Activated naive CD8-positive, alpha-beta T cell treated with anti-CD3 and anti-CD28 coated beads, Interleukin-2, amount 10 ng/mL, durations not matched to agents 7 days and 5 days (primary cell): Measurements from ENCODE around the gene KRTAP5-5. TPM values are rescaled to one million over a fixed set of nuclear protein-coding genes. Genes with fewer than 3 reads are reported as not detected.
"Not testable (repeated sequence)": the region's sequence is repeated elsewhere in the genome, so short reads cannot be mapped to it uniquely, and the experiment has no call there.

Source experiments
- ATAC-seq: fragments of 150-1000 bp; cut with Tn5 transposase; one replicate; pipeline ENCODE4 v1.10.0; 2021; ENCODE audit warnings: low read depth, moderate library complexity
- POLR2A ChIA-PET: fragments of 350-600 bp; sonication (Branson Sonifier 250); formaldehyde crosslinking; loops from one replicate; lab custom pipeline; 2021; ENCODE audit warnings: antibody characterized with exemption; lab: Charles Lee
- DNase-seq: peaks from one replicate; pipeline ENCODE4 v3.0.0; 2021
- H3K27ac Mint-ChIP-seq: one replicate; pipeline ENCODE4 v1.8.0; 2022; ENCODE audit warnings: mild to moderate bottlenecking, mixed read lengths
- H3K27me3 Mint-ChIP-seq: one replicate; pipeline ENCODE4 v1.8.0; 2022; ENCODE audit warnings: mild to moderate bottlenecking, moderate library complexity, mixed read lengths
- H3K36me3 Mint-ChIP-seq: one replicate; pipeline ENCODE4 v1.8.0; 2021; ENCODE audit warnings: mild to moderate bottlenecking, mixed read lengths
- H3K4me1 Mint-ChIP-seq: one replicate; pipeline ENCODE4 v1.8.0; 2021; ENCODE audit warnings: mixed read lengths
- H3K4me3 Mint-ChIP-seq: one replicate; pipeline ENCODE4 v1.8.0; 2022; ENCODE audit warnings: mild to moderate bottlenecking, moderate library complexity, mixed read lengths
- H3K9me3 Mint-ChIP-seq: one replicate; pipeline ENCODE4 v1.8.0; 2021; ENCODE audit warnings: mixed read lengths
- total RNA-seq, 2 experiments: library from RNA; stranded (reverse); gene quantifications; one replicate each; pipeline ENCODE4 v1.2.3, GENCODE V29; 2021

KRTAP5-5 gene
- total RNA-seq, 2 experiments from 2014 or later = not detected

GRCh38 chr11:1598406-1598805, 31.2 kb upstream of the KRTAP5-5 start:
- H3K27ac Mint-ChIP-seq, H3K36me3 Mint-ChIP-seq, H3K9me3 Mint-ChIP-seq, H3K4me1 Mint-ChIP-seq, ATAC-seq, H3K4me3 Mint-ChIP-seq, POLR2A ChIA-PET, DNase-seq: not testable (repeated sequence)
- peaks cover 65% of the 10 kb centered on the region for H3K27me3 Mint-ChIP-seq

- no peaks in the 10 kb centered on the region for H3K36me3 Mint-ChIP-seq
- ATAC-seq = no peak
- POLR2A ChIA-PET = no interaction called here
- no peak for DNase-seq
- H3K4me1 Mint-ChIP-seq = peaks cover 1% of the 10 kb centered on the region
- no peak overlapping the region for H3K4me3 Mint-ChIP-seq
- no peak overlapping the region for H3K27ac Mint-ChIP-seq
- H3K9me3 Mint-ChIP-seq = no peaks in the 10 kb centered on the region
- peaks cover 61% of the 10 kb centered on the region for H3K27me3 Mint-ChIP-seq
These were observed 30.8 kb upstream of the KRTAP5-5 start for GRCh38 chr11:1598816-1599215.

- Mint-ChIP-seq H3K9me3 (no peaks in the 10 kb centered on the region), H3K27me3 (peaks cover 54% of the 10 kb centered on the region), H3K27ac (no peak overlapping the region), H3K36me3 (no peaks in the 10 kb centered on the region), H3K4me1 (no peaks in the 10 kb centered on the region), H3K4me3 (no peak overlapping the region)
- DNase-seq = no peak
- POLR2A ChIA-PET = no interaction called here
- ATAC-seq = no peak
These were observed 28.9 kb upstream of the KRTAP5-5 start for GRCh38 chr11:1600626-1601025.

GRCh38 chr11:1601663-1602062, 27.9 kb upstream of the KRTAP5-5 start:
- H3K27me3 Mint-ChIP-seq = peaks cover 46% of the 10 kb centered on the region
- H3K36me3 Mint-ChIP-seq, H3K4me1 Mint-ChIP-seq, ATAC-seq, DNase-seq, H3K9me3 Mint-ChIP-seq, H3K27ac Mint-ChIP-seq, H3K4me3 Mint-ChIP-seq, POLR2A ChIA-PET: not testable (repeated sequence)

GRCh38 chr11:1603629-1604028, 25.9 kb upstream of the KRTAP5-5 start:
- no peak for ATAC-seq
- Mint-ChIP-seq H3K4me1 (no peaks in the 10 kb centered on the region), H3K36me3 (no peaks in the 10 kb centered on the region), H3K4me3 (no peak overlapping the region), H3K27me3 (peaks cover 40% of the 10 kb centered on the region), H3K27ac (no peak overlapping the region), H3K9me3 (no peaks in the 10 kb centered on the region)
- POLR2A ChIA-PET = no interaction called here
- DNase-seq = no peak

- no peak overlapping the region for H3K27ac Mint-ChIP-seq
- peaks cover 38% of the 10 kb centered on the region for H3K27me3 Mint-ChIP-seq
- no peak for DNase-seq
- H3K9me3 Mint-ChIP-seq = no peaks in the 10 kb centered on the region
- no peaks in the 10 kb centered on the region for H3K4me1 Mint-ChIP-seq
- H3K36me3 Mint-ChIP-seq = no peaks in the 10 kb centered on the region
- H3K4me3 Mint-ChIP-seq = no peak overlapping the region
- ATAC-seq = no peak
- POLR2A ChIA-PET = no interaction called here
These were observed 25.4 kb upstream of the KRTAP5-5 start for GRCh38 chr11:1604181-1604580.

- H3K4me3 Mint-ChIP-seq = no peak overlapping the region
- peaks cover 34% of the 10 kb centered on the region for H3K27me3 Mint-ChIP-seq
- no peak overlapping the region for H3K27ac Mint-ChIP-seq
- POLR2A ChIA-PET = no interaction called here
- H3K9me3 Mint-ChIP-seq = no peaks in the 10 kb centered on the region
- no peak for DNase-seq
- no peak for ATAC-seq
- H3K4me1 Mint-ChIP-seq = no peaks in the 10 kb centered on the region
- no peaks in the 10 kb centered on the region for H3K36me3 Mint-ChIP-seq
These were observed 24.9 kb upstream of the KRTAP5-5 start for GRCh38 chr11:1604711-1605110.

- H3K27ac Mint-ChIP-seq, H3K4me3 Mint-ChIP-seq, ATAC-seq, H3K9me3 Mint-ChIP-seq, H3K4me1 Mint-ChIP-seq, H3K36me3 Mint-ChIP-seq, POLR2A ChIA-PET, DNase-seq: not testable (repeated sequence)
- peaks cover 29% of the 10 kb centered on the region for H3K27me3 Mint-ChIP-seq
These were observed 23.7 kb upstream of the KRTAP5-5 start for GRCh38 chr11:1605923-1606322.

- DNase-seq, H3K4me1 Mint-ChIP-seq, H3K27ac Mint-ChIP-seq, H3K9me3 Mint-ChIP-seq, POLR2A ChIA-PET, H3K36me3 Mint-ChIP-seq, ATAC-seq, H3K4me3 Mint-ChIP-seq: not testable (repeated sequence)
- peaks cover 18% of the 10 kb centered on the region for H3K27me3 Mint-ChIP-seq
These were observed 22.3 kb upstream of the KRTAP5-5 start for GRCh38 chr11:1607156-1607845.

GRCh38 chr11:1607901-1608300, 21.7 kb upstream of the KRTAP5-5 start:
- H3K27ac Mint-ChIP-seq, H3K4me1 Mint-ChIP-seq, POLR2A ChIA-PET, H3K9me3 Mint-ChIP-seq, H3K36me3 Mint-ChIP-seq, ATAC-seq, H3K4me3 Mint-ChIP-seq, DNase-seq: not testable (repeated sequence)
- peaks cover 16% of the 10 kb centered on the region for H3K27me3 Mint-ChIP-seq

GRCh38 chr11:1608363-1608762, 21.2 kb upstream of the KRTAP5-5 start, which contains the start of gene KRTAP5-3:
KRTAP5-3 (minus strand) TSS chr11:1608463; CDS start chr11:1608385, 78 bp downstream.
- DNase-seq = no peak
- H3K27ac Mint-ChIP-seq = no peak within 1 kb of the TSS
- POLR2A ChIA-PET = no interaction called here
- no peaks in the 10 kb centered on the region for H3K36me3 Mint-ChIP-seq
- no peaks in the 10 kb centered on the region for H3K4me1 Mint-ChIP-seq
- peaks cover 12% of the 10 kb centered on the region for H3K27me3 Mint-ChIP-seq
- no peak for ATAC-seq
- H3K4me3 Mint-ChIP-seq = no peak within 1 kb of the TSS
- no peaks in the 10 kb centered on the region for H3K9me3 Mint-ChIP-seq

- Mint-ChIP-seq H3K27ac (no peak overlapping the region), H3K36me3 (no peaks in the 10 kb centered on the region), H3K27me3 (peaks cover 3% of the 10 kb centered on the region), H3K4me3 (no peak overlapping the region), H3K4me1 (peaks cover 2% of the 10 kb centered on the region), H3K9me3 (no peaks in the 10 kb centered on the region)
- POLR2A ChIA-PET = no interaction called here
- no peak for ATAC-seq
- DNase-seq = no peak
These were observed 11.3 kb upstream of the KRTAP5-5 start for GRCh38 chr11:1618231-1618630.

- DNase-seq (no peak), ATAC-seq (no peak)
- Mint-ChIP-seq H3K27me3 (peaks cover 3% of the 10 kb centered on the region), H3K27ac (no peak overlapping the region), H3K9me3 (no peaks in the 10 kb centered on the region), H3K4me3 (no peak overlapping the region), H3K36me3 (no peaks in the 10 kb centered on the region), H3K4me1 (peaks cover 2% of the 10 kb centered on the region)
- POLR2A ChIA-PET = no interaction called here
These were observed 10.1 kb upstream of the KRTAP5-5 start for GRCh38 chr11:1619449-1619848.

GRCh38 chr11:1622086-1622485, 7.5 kb upstream of the KRTAP5-5 start, which contains the start of gene KRTAP5-4:
KRTAP5-4 (minus strand) TSS chr11:1622138; CDS start chr11:1622093, 45 bp downstream.
- no peak within 1 kb of the TSS for H3K4me3 Mint-ChIP-seq
- POLR2A ChIA-PET = no interaction called here
- no peaks in the 10 kb centered on the region for H3K9me3 Mint-ChIP-seq
- H3K27me3 Mint-ChIP-seq = peaks cover 14% of the 10 kb centered on the region
- no peak for ATAC-seq
- H3K27ac Mint-ChIP-seq = no peak within 1 kb of the TSS
- peaks cover 2% of the 10 kb centered on the region for H3K4me1 Mint-ChIP-seq
- DNase-seq = no peak
- no peaks in the 10 kb centered on the region for H3K36me3 Mint-ChIP-seq
